Epithelial cell of proximal tubule (primary cell): ENCODE data around the gene EML5. TPM values are rescaled to one million over a fixed set of nuclear protein-coding genes. Genes with fewer than 3 reads are reported as not detected.
A peak's percentile ranks its signal among the peaks of the same experiment; 100 is the strongest.

ENCODE experiments used
- DNase-seq: peaks from one replicate; pipeline ENCODE4 v3.0.0-alpha.2; 2011; ENCODE audit warnings: low read depth
- H3K4me3 ChIP-seq: 2 replicates; pipeline ENCODE4 v1.5.1; 2011; ENCODE audit warnings: low read depth, mild to moderate bottlenecking, low read length
- total RNA-seq: library from RNA; depleted of rRNA; stranded (reverse); fragments of >200 nt; gene quantifications from 2 replicates; pipeline ENCODE4 v1.2.3, GENCODE V29; 2015
- TF ChIP-seq, protein P1 (sequence below): conservative IDR thresholded peaks from 2 replicates; pipeline ENCODE4 v1.5.1; 2012; ENCODE audit warnings: low read depth, mild to moderate bottlenecking, low read length

EML5 gene
- total RNA-seq, 1 donor from 2014 or later = 0.40 TPM

DNA sequence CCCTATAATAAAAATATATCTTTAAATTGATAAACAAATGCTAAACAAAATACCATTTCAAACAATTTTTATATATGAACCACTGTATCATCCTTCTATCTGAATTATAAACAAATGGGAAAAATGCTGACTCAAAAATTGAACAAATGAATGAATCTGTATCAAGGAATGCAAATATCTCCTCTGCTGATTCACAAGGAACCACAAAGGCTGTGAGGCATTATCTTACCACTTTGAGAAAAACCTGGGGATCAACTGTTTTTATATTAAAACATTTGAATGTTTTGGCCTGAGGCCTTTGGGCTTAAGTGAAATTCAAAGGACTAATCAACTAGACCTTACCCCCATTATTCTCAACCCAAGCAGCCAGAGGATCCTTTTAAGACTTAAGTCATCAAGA, 86.3 kb downstream of the EML5 start:
- no peak for DNase-seq
- TF ChIP-seq, protein P1, sequence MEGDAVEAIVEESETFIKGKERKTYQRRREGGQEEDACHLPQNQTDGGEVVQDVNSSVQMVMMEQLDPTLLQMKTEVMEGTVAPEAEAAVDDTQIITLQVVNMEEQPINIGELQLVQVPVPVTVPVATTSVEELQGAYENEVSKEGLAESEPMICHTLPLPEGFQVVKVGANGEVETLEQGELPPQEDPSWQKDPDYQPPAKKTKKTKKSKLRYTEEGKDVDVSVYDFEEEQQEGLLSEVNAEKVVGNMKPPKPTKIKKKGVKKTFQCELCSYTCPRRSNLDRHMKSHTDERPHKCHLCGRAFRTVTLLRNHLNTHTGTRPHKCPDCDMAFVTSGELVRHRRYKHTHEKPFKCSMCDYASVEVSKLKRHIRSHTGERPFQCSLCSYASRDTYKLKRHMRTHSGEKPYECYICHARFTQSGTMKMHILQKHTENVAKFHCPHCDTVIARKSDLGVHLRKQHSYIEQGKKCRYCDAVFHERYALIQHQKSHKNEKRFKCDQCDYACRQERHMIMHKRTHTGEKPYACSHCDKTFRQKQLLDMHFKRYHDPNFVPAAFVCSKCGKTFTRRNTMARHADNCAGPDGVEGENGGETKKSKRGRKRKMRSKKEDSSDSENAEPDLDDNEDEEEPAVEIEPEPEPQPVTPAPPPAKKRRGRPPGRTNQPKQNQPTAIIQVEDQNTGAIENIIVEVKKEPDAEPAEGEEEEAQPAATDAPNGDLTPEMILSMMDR = no peak
- no peak overlapping the region for H3K4me3 ChIP-seq

GRCh38 chr14:88698651-88699050, 94.1 kb downstream of the EML5 start:
- DNase-seq = no peak
- TF ChIP-seq, protein P1 = no peak

DNA sequence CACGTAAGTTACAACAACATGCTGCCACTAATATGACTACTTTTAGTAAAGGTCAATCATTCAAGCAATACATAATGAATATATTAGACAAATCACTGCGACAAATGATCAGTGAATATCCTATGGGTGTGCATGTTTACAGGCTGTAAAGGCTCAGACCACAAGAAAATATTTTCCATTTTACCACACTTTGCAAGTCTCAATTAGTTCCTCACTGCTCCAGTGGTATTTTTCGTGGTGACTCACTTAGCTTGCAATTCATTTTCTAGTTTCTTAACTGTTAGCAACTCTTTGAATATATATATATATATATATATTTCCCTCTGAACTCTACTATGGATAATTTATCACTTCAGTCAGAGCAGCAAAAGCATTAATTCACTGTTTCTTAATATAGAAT, 96.9 kb downstream of the EML5 start:
- DNase-seq = no peak
- TF ChIP-seq, protein P1 = no peak
- no peak overlapping the region for H3K4me3 ChIP-seq

More at GRCh38 chr14:88698651-88699050, 94.1 kb downstream of the EML5 start:
- no peak overlapping the region for H3K4me3 ChIP-seq

DNA sequence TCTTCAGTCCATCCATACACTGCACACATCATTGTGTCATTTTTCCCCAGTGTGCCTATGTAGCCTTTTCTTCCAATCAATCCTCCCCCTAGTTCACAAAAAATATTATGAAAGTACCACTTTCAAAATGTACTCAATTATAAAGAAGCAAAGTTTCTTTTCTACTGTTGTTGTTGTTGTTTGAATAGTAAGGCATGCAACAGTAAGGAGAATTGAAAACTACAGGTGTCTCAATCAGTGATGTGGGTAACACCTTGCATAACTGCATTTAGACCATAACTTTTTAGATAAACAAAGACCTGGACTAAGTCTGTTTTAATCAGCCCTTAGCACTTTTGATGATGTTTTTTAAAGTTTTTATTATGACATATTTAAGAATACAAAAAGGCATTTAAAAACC, 104.4 kb downstream of the EML5 start:
- TF ChIP-seq, protein P1 = no peak
- DNase-seq = no peak
- H3K4me3 ChIP-seq = no peak overlapping the region

DNA sequence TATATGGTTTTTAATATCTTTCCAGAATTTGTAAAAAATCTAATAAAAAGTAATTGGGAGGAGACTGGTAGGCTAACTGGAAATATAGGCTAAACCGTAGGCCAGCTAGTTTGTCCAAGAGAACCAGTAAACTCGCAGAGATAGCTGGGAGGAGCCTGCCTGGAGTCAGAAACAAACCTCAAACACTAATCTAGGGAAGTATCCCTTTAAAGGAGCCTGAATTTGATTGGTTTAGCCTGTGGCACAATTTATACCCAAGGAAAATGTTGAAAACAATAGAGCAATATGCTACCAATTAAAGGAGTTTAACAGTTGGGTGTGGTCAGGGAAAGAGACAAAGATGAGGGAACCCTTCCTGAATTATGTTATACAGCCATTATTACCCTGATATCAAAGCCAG, 109.6 kb downstream of the EML5 start:
- TF ChIP-seq, protein P1 = no peak
- DNase-seq = no peak
- no peak overlapping the region for H3K4me3 ChIP-seq

- DNase-seq = peak; percentile 36
- no peak overlapping the region for H3K4me3 ChIP-seq
- TF ChIP-seq, protein P1 = no peak
Measured at GRCh38 chr14:88682495-88683114, 110.1 kb downstream of the EML5 start.
